ENCODE data around the gene PGBD4.
A peak's percentile ranks its signal among the peaks of the same experiment; 100 is the strongest.

PGBD4 gene

DNA sequence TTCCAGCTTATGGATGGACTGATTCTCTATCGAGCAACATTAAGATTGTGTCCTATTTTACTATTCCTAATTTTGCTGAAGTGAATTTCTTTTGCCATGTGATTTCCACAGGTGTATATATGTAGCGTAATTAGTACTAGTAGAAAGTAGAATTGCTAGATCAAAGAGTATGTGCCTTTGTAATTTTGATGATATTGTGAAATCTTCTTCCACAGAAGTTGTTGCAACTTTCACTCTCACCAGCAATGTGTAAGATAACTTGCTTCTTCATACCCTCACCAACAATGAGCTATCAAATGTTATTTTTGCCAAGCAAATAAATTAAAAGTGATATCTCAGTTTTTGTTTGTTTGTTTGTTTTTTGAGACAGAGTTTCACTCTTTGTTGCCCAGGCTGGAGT, 5.4 kb downstream of the PGBD4 start:
- Histone ChIP-seq H3K27me3 (ENCODE audit: insufficient read depth, poor library complexity, severe bottlenecking) (no peaks in the 10 kb centered on the region), H3K27ac (replicated peaks) (no peak overlapping the region), H3K4me3 (replicated peaks; ENCODE audit: insufficient read depth, low read length) (no peak overlapping the region)
- TF ChIP-seq GABPA (IDR thresholded peaks at IDR 0.05; ENCODE audit: low read depth) (no peak), POLR2AphosphoS5 (IDR thresholded peaks at IDR 0.05; ENCODE audit: low read depth) (no peak), SPI1 (IDR thresholded peaks at IDR 0.05; ENCODE audit: borderline replicate concordance, low read depth) (no peak)
- TF ChIP-seq, protein P1, sequence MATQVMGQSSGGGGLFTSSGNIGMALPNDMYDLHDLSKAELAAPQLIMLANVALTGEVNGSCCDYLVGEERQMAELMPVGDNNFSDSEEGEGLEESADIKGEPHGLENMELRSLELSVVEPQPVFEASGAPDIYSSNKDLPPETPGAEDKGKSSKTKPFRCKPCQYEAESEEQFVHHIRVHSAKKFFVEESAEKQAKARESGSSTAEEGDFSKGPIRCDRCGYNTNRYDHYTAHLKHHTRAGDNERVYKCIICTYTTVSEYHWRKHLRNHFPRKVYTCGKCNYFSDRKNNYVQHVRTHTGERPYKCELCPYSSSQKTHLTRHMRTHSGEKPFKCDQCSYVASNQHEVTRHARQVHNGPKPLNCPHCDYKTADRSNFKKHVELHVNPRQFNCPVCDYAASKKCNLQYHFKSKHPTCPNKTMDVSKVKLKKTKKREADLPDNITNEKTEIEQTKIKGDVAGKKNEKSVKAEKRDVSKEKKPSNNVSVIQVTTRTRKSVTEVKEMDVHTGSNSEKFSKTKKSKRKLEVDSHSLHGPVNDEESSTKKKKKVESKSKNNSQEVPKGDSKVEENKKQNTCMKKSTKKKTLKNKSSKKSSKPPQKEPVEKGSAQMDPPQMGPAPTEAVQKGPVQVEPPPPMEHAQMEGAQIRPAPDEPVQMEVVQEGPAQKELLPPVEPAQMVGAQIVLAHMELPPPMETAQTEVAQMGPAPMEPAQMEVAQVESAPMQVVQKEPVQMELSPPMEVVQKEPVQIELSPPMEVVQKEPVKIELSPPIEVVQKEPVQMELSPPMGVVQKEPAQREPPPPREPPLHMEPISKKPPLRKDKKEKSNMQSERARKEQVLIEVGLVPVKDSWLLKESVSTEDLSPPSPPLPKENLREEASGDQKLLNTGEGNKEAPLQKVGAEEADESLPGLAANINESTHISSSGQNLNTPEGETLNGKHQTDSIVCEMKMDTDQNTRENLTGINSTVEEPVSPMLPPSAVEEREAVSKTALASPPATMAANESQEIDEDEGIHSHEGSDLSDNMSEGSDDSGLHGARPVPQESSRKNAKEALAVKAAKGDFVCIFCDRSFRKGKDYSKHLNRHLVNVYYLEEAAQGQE (IDR thresholded peaks at IDR 0.05; ENCODE audit: insufficient replicate concordance, low read depth) = no peak
- TF ChIP-seq, protein P2, sequence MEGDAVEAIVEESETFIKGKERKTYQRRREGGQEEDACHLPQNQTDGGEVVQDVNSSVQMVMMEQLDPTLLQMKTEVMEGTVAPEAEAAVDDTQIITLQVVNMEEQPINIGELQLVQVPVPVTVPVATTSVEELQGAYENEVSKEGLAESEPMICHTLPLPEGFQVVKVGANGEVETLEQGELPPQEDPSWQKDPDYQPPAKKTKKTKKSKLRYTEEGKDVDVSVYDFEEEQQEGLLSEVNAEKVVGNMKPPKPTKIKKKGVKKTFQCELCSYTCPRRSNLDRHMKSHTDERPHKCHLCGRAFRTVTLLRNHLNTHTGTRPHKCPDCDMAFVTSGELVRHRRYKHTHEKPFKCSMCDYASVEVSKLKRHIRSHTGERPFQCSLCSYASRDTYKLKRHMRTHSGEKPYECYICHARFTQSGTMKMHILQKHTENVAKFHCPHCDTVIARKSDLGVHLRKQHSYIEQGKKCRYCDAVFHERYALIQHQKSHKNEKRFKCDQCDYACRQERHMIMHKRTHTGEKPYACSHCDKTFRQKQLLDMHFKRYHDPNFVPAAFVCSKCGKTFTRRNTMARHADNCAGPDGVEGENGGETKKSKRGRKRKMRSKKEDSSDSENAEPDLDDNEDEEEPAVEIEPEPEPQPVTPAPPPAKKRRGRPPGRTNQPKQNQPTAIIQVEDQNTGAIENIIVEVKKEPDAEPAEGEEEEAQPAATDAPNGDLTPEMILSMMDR (IDR thresholded peaks at IDR 0.05; ENCODE audit: insufficient read depth, low read length) = no peak
- DNase-seq (ENCODE audit: low read depth in 1 of 2, low spot score in 1 of 2) = no peak

DNA sequence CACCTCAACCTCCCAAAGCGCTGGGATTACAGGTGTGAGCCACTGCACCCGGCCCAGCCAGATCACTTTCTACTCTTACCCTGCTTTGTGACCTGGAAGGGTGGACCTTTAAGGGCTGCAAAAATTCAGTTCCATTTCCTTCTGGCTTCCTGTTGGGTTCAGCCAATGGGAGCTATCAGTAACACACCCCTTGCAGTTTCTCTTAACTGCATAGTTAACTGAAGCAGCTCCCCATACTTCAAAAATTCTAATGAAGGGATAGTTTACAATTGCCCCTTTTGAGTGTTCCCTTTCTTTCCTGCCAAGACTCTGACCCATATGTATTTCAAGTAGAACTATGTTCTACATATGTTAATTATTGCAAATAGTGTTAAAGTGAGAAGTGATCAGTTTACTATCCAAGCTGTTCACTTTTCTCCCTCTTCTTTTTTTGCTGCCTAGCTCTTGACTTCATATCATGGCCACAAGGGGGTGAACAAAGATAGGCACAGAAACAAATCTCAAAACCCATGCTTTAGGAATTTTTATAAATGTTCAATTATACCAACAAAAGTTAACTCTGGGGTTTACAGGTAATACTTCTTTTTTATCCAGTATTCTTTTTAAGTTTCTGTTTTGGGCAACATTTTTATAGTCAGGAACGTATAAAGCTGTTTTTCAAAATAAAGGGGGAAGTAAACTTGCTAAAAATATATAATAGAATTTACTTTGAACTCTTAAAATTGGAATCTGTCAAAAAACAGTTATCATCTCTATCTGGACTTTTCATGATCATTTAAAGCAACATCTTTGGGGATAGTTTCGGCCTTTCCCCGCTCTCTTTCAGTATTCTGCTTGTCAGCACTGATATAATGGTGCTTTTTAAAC, 8.1 kb downstream of the PGBD4 start:
- TF ChIP-seq, protein P1 (IDR thresholded peaks at IDR 0.05; ENCODE audit: insufficient replicate concordance, low read depth) = no peak
- TF ChIP-seq, protein P2 (IDR thresholded peaks at IDR 0.05; ENCODE audit: insufficient read depth, low read length) = peak; percentile 39
- Histone ChIP-seq H3K27ac (replicated peaks) (no peak overlapping the region), H3K4me3 (replicated peaks; ENCODE audit: insufficient read depth, low read length) (no peak overlapping the region), H3K27me3 (ENCODE audit: insufficient read depth, poor library complexity, severe bottlenecking) (no peaks in the 10 kb centered on the region)
- peak in 1 of 2 experiments; percentile 30 for DNase-seq (ENCODE audit: low read depth in 1 of 2, low spot score in 1 of 2)

DNA sequence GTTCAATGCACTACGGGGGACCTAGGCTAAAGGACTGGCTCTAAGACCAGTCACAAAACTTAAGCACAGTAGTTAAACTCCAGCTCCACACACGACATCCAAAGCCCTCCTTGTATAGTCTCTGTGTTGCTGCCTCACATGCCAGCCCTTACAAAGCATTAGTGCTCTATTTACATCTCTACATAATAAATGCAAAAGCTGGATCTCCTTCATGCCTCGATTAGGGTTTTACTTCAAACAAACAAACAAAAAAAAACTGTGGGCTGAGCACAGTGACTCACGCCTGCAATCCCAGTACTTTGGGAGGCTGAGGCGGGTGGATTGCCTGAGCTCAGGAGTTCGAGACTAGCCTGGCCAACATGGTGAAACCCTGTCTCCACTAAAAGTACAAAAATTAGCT, 9.6 kb downstream of the PGBD4 start:
- TF ChIP-seq, protein P2 (IDR thresholded peaks at IDR 0.05; ENCODE audit: insufficient read depth, low read length) = no peak
- TF ChIP-seq, protein P1 (IDR thresholded peaks at IDR 0.05; ENCODE audit: insufficient replicate concordance, low read depth) = no peak
- TF ChIP-seq GABPA (IDR thresholded peaks at IDR 0.05; ENCODE audit: low read depth) (no peak), SPI1 (IDR thresholded peaks at IDR 0.05; ENCODE audit: borderline replicate concordance, low read depth) (no peak), POLR2AphosphoS5 (IDR thresholded peaks at IDR 0.05; ENCODE audit: low read depth) (no peak)
- DNase-seq (ENCODE audit: low read depth in 1 of 2, low spot score in 1 of 2) = no peak
- Histone ChIP-seq H3K4me3 (replicated peaks; ENCODE audit: insufficient read depth, low read length) (no peak overlapping the region), H3K27me3 (ENCODE audit: insufficient read depth, poor library complexity, severe bottlenecking) (no peaks in the 10 kb centered on the region), H3K27ac (replicated peaks) (no peak overlapping the region)
